ENCODE results near the gene TNIP1. TPM values are rescaled to one million over a fixed set of nuclear protein-coding genes. Genes with fewer than 3 reads are reported as not detected.

Gene TNIP1
- polyA plus RNA-seq, 1 of the 3 experiments (the other 2 are of a cell fraction), result 46.2 TPM

DNA sequence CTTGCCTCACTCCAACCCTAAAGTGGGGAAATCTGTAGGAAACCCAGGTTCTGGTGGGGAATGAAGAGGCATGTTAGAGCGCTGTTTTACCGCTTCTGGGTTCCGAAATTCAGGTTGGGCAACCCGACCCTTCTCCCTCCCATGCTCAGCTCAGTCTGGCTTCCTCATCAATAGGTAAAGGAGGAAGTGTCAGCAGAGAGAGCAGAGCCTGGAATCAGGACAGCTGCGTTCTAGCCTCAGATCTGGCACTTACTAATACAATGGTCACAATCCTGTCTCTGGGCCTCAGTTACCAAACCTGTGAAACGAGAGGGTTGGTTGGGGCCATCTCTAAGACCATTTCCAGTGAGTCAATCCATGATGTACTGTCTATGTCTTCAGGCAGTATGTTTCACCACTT, 16.2 kb upstream of the TNIP1 start:
- Histone ChIP-seq H3K27me3 (ENCODE audit: insufficient read depth) (no peaks in the 10 kb centered on the region), H3K79me2 (ENCODE audit: insufficient read depth) (no peaks in the 10 kb centered on the region), H2AFZ (ENCODE audit: low read depth) (no peak overlapping the region), H3K4me2 (no peak overlapping the region), H3K27ac (ENCODE audit: low read depth in 2 of 2, low read length in 1 of 2) (no peak overlapping the region), H3K9ac (no peak overlapping the region), H3K36me3 (replicated peaks in 1 of 2; ENCODE audit: control insufficient read depth in 1 of 2, insufficient read depth in 2 of 2, low read length in 1 of 2) (no peaks in the 10 kb centered on the region), H3K9me2 (no peaks in the 10 kb centered on the region), H3F3A (replicated peaks; ENCODE audit: insufficient read depth) (peaks cover 21% of the 10 kb centered on the region), H3K4me1 (ENCODE audit: control insufficient read depth in 1 of 2, insufficient read depth in 2 of 2, low read depth in 1 of 2, low read length in 1 of 2) (peaks cover 12 to 23% of the 10 kb centered on the region in 2 experiments; a peak in 3 of 4 replicates), H3K9me3 (no peaks in the 10 kb centered on the region), H3K4me3 (ENCODE audit: low read depth in 2 of 2, low read length in 1 of 2) (no peak overlapping the region), H4K20me1 (ENCODE audit: insufficient read depth) (no peaks in the 10 kb centered on the region)
- TF ChIP-seq TCF12 (IDR thresholded peaks at IDR 0.05), result no peak
- TF ChIP-seq, protein P1, sequence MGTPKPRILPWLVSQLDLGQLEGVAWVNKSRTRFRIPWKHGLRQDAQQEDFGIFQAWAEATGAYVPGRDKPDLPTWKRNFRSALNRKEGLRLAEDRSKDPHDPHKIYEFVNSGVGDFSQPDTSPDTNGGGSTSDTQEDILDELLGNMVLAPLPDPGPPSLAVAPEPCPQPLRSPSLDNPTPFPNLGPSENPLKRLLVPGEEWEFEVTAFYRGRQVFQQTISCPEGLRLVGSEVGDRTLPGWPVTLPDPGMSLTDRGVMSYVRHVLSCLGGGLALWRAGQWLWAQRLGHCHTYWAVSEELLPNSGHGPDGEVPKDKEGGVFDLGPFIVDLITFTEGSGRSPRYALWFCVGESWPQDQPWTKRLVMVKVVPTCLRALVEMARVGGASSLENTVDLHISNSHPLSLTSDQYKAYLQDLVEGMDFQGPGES (IDR thresholded peaks at IDR 0.05; ENCODE audit: low read depth, low read length), result no peak
- no peak for TF ChIP-seq NRF1 (IDR thresholded peaks at IDR 0.05; ENCODE audit: low read depth, low read length)
- TF ChIP-seq RCOR1 (IDR thresholded peaks at IDR 0.05; ENCODE audit: low read length), result no peak
- TF ChIP-seq, protein P2, sequence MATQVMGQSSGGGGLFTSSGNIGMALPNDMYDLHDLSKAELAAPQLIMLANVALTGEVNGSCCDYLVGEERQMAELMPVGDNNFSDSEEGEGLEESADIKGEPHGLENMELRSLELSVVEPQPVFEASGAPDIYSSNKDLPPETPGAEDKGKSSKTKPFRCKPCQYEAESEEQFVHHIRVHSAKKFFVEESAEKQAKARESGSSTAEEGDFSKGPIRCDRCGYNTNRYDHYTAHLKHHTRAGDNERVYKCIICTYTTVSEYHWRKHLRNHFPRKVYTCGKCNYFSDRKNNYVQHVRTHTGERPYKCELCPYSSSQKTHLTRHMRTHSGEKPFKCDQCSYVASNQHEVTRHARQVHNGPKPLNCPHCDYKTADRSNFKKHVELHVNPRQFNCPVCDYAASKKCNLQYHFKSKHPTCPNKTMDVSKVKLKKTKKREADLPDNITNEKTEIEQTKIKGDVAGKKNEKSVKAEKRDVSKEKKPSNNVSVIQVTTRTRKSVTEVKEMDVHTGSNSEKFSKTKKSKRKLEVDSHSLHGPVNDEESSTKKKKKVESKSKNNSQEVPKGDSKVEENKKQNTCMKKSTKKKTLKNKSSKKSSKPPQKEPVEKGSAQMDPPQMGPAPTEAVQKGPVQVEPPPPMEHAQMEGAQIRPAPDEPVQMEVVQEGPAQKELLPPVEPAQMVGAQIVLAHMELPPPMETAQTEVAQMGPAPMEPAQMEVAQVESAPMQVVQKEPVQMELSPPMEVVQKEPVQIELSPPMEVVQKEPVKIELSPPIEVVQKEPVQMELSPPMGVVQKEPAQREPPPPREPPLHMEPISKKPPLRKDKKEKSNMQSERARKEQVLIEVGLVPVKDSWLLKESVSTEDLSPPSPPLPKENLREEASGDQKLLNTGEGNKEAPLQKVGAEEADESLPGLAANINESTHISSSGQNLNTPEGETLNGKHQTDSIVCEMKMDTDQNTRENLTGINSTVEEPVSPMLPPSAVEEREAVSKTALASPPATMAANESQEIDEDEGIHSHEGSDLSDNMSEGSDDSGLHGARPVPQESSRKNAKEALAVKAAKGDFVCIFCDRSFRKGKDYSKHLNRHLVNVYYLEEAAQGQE (IDR thresholded peaks at IDR 0.05; ENCODE audit: low read depth, low read length), result no peak
- no peak for TF ChIP-seq RXRA (IDR thresholded peaks at IDR 0.05; ENCODE audit: borderline replicate concordance, low read depth)
- TF ChIP-seq SMC3 (IDR thresholded peaks at IDR 0.05; ENCODE audit: low read depth, low read length), result no peak
- TF ChIP-seq JUND (IDR thresholded peaks at IDR 0.05), result no peak
- TF ChIP-seq, protein P3, sequence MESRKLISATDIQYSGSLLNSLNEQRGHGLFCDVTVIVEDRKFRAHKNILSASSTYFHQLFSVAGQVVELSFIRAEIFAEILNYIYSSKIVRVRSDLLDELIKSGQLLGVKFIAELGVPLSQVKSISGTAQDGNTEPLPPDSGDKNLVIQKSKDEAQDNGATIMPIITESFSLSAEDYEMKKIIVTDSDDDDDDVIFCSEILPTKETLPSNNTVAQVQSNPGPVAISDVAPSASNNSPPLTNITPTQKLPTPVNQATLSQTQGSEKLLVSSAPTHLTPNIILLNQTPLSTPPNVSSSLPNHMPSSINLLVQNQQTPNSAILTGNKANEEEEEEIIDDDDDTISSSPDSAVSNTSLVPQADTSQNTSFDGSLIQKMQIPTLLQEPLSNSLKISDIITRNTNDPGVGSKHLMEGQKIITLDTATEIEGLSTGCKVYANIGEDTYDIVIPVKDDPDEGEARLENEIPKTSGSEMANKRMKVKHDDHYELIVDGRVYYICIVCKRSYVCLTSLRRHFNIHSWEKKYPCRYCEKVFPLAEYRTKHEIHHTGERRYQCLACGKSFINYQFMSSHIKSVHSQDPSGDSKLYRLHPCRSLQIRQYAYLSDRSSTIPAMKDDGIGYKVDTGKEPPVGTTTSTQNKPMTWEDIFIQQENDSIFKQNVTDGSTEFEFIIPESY (IDR thresholded peaks at IDR 0.05; ENCODE audit: borderline replicate concordance, low read depth), result no peak
- no peak for TF ChIP-seq EP300 (IDR thresholded peaks at IDR 0.05; ENCODE audit: borderline replicate concordance in 1 of 2, low read depth in 1 of 2, low read length in 1 of 2)
- no peak for TF ChIP-seq FOSL2 (IDR thresholded peaks at IDR 0.05; ENCODE audit: borderline replicate concordance, low read depth)
- TF ChIP-seq, protein P4, sequence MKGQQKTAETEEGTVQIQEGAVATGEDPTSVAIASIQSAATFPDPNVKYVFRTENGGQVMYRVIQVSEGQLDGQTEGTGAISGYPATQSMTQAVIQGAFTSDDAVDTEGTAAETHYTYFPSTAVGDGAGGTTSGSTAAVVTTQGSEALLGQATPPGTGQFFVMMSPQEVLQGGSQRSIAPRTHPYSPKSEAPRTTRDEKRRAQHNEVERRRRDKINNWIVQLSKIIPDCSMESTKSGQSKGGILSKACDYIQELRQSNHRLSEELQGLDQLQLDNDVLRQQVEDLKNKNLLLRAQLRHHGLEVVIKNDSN (IDR thresholded peaks at IDR 0.05; ENCODE audit: borderline replicate concordance, low read depth), result no peak
- no peak for TF ChIP-seq POLR2AphosphoS5 (IDR thresholded peaks at IDR 0.05; ENCODE audit: low read depth, low read length)
- no peak for TF ChIP-seq FOXJ3 (CRISPR knock-in tag; IDR thresholded peaks at IDR 0.05)
- TF ChIP-seq, protein P5, sequence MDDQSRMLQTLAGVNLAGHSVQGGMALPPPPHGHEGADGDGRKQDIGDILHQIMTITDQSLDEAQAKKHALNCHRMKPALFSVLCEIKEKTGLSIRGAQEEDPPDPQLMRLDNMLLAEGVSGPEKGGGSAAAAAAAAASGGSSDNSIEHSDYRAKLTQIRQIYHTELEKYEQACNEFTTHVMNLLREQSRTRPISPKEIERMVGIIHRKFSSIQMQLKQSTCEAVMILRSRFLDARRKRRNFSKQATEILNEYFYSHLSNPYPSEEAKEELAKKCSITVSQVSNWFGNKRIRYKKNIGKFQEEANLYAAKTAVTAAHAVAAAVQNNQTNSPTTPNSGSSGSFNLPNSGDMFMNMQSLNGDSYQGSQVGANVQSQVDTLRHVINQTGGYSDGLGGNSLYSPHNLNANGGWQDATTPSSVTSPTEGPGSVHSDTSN (IDR thresholded peaks at IDR 0.05), result no peak
- TF ChIP-seq YY1 (IDR thresholded peaks at IDR 0.05; ENCODE audit: low read depth), result no peak
- ChIA-PET POLR2A (no interaction called here), CTCF (interaction anchor here (1.8 to 3.1 kb wide), 3 partner anchors 29 to 49 kb away, joined by 6 to 11 read pairs (median 8); no protein-coding TSS in a partner anchor)
- 94% methylated on average over 4 of the region's 6 CpGs for WGBS (ENCODE audit: low lambda C conversion rate)
- DNase-seq, result no peak

Measured in SK-N-SH (cell line).